GM21529 (cell line): ENCODE data around the gene TRAPPC2L.

ENCODE experiments used
- ATAC-seq: cut with Tn5 transposase; IDR thresholded peaks from one replicate; pipeline ENCODE4 v1.9.1; 2021; ENCODE audit not compliant: unreplicated experiment

The TRAPPC2L gene

GRCh38 chr16:88839026-88839529, 17.8 kb upstream of the TRAPPC2L start:
- no peak for ATAC-seq

GRCh38 chr16:88839745-88840599, 17.0 kb upstream of the TRAPPC2L start:
- ATAC-seq, result no peak

DNA sequence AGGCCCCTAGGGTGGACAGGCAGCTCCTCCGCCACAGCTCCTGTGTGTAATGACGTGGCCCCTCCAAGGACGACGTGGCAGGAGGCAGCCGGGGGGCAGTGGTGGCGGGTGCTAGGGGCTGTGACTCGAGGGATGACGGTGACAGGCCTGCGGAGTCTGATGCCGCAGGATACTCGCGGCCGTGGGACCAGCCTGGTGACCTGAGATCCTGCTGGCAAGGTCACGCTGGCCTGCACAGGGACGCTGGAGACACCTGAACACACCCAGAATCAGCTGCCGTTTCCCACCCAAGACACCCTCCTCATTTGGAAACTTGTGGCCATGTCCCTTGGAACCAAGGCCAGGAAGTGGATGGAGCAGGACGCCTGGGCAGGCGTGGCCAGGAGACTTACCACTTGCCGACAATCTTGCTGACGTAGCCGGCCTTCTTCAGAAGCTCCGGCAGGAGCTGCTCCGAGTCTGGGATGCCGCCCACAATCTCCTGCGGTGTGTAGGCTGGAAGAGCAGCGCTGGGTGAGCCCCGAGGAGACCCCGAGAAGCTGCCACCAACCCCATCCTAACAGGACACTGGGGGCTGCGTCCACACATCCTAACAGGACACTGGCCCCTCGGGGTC, 16.2 kb upstream of the TRAPPC2L start:
- ATAC-seq, result no peak

DNA sequence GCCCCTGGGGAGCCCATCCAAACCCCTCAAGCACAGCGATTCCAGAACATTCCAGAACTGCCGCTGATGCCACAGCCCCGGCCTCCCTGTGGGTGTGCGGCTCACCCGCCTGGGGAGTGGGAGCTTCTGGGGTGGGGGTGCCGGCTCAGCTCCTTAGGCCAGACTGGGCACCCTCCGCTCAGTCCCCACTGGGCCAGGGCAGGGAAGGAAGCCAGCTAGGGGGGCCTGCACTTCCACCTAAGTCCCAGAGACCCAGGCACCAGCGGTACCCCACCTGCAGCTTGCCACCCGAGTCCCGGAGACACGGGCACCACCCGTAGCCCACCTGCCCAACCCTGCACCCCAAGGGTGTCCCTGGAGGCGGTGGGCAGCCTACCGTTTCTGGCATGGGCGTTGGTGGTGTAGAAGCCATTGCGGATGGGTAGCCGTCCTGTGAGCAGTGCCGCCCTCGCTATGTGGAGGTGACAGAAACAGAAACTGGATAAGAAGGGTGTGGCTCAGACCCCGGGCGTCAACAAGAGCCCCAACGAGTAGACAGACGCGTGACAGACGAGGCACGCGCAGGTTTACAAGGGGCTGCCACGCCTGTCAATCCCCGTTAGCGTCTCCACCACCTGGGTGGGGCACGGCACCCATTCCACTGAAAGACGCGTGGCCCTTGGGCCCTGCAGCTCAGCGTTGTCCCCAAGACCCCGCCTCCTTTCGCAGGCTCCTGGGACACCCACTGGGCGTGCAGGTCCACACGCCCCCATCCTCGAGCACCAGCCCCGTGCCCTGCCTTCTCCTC, 15.2 kb upstream of the TRAPPC2L start:
- ATAC-seq, result no peak

DNA sequence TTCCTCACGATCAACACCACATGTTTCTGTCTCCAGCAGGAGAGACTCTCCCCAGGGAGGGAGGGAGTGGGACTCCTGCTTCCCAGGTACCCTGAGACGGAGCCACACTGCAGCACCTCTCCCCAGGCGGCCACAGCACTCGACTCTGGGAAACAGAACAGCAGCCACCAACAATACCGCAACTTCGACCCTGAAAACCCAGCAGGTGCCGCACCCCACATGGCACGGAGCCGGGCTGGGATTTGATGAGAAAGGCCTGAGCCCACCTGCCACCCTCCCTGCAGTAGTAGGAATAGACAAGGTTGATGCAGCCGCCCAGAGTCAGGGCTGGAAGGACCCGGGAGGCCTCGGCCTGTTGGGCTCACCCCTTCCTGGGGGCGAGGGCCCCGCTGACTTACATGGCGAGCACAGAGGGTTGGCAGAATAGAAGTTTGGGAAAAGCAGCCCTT, 14.6 kb upstream of the TRAPPC2L start:
- ATAC-seq, result no peak

- ATAC-seq, result no peak
Measured at GRCh38 chr16:88842806-88843205, 14.1 kb upstream of the TRAPPC2L start.

DNA sequence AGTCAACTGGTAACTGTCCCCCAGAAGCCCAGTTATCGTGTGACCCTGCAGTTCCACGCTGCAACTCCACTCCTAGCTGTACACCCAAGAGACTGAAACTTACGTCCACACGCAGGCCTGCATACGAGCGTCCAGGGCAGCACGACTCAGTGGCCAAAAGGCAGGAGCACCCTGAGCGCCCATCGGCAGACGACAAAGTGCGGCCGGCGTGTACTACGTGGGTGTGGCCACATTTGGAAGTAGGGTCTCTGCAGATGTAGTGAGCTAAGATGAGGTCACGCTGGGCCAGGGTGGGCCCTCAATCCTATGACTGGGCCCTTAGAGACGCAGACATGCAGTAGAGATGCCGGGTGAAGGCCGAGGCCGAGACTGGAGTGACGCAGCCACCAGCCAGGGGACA, 13.7 kb upstream of the TRAPPC2L start:
- ATAC-seq, result no peak

GRCh38 chr16:88844419-88845036, 12.4 kb upstream of the TRAPPC2L start:
- no peak for ATAC-seq

DNA sequence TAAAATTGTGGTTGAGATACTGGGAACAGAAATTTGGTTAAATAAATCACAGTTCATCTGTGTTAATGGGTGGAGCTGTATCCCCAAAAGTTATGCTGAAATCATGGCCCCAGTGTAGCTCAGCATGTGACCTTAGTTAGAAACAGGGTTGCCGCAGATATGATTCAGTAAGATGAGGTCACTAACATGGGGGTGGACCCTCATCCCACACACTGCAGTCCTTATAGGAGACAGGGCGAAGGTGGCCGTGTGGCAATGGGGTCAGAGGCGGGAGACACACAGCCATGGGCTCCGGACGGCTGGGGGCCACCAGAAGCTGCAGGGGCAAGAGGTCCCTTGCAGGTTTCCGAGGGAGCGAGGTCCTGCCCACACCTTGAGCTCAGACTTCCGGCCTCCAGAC, 10.8 kb upstream of the TRAPPC2L start:
- ATAC-seq, result no peak

- ATAC-seq, result no peak
Measured at GRCh38 chr16:88847654-88848053, 9.3 kb upstream of the TRAPPC2L start.

DNA sequence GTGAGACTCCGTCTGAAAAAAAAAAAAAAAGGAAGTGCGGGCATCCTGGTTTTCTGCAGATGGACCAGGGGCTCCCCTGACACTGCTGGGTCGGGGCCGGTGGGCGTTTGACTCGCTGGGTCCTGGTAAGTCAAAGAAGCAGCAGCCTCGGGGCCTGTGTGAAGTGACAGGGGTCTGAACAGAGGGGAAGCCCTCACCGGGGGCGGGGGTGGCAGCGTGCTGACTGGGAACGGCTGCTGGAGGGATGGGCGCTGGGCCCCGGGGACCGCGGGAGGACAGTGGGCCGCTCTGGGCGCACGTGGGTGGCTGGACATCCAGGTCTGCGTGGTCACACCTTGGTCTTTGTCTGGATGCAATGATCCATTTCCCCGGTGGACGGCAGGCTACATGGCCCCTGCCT, 8.4 kb upstream of the TRAPPC2L start:
- no peak for ATAC-seq

- ATAC-seq, result no peak
Measured at GRCh38 chr16:88850531-88851199, 6.3 kb upstream of the TRAPPC2L start.

DNA sequence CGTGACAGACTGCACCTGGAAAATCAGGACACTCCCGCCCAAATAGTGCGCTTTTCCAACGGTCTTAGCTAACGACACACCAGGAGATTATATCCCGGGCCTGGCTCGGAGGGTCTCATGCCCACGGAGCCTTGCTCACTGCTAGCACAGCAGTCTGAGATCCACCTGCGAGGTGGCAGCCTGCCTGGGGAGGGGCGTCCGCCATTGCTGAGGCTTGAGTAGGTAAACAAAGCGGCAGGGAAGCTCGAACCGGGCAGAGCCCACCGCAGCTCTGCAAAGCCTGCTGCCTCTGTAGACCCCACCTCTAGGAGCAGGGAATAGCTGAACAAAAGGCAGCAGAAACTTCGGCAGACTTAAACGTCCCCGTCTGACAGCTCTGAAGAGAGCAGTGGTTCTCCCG, 5.3 kb upstream of the TRAPPC2L start:
- no peak for ATAC-seq

DNA sequence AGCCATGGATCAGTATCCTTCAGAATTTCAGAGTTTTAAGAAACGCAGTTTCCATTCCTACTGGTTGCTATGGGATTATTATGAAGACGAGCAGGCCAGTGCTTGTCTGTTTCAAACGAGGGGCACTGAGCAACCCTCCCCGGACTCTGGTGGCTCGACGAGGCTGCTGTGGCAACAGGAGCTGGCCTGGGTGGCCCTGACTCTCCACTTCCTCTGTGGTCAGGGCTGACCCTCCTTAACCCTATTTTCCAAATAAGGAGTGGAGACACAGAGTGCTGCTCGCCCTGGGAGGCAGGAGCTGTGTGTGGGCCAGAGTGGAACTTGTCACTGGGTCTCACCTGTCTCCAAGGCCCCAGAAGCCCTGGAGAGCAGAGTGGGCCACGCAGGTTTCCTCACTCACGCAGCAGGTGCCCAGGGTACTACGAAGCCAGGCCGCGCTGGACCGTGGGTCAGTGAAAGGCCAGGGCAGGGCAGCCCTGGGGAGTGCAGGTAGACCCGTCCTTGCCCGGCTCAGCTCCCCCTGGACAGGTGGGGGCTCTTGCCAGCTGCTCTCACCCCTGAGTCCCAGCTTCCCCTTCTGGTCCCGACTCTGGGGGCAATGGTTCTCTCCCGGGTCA, 3.5 kb upstream of the TRAPPC2L start:
- ATAC-seq, result no peak

DNA sequence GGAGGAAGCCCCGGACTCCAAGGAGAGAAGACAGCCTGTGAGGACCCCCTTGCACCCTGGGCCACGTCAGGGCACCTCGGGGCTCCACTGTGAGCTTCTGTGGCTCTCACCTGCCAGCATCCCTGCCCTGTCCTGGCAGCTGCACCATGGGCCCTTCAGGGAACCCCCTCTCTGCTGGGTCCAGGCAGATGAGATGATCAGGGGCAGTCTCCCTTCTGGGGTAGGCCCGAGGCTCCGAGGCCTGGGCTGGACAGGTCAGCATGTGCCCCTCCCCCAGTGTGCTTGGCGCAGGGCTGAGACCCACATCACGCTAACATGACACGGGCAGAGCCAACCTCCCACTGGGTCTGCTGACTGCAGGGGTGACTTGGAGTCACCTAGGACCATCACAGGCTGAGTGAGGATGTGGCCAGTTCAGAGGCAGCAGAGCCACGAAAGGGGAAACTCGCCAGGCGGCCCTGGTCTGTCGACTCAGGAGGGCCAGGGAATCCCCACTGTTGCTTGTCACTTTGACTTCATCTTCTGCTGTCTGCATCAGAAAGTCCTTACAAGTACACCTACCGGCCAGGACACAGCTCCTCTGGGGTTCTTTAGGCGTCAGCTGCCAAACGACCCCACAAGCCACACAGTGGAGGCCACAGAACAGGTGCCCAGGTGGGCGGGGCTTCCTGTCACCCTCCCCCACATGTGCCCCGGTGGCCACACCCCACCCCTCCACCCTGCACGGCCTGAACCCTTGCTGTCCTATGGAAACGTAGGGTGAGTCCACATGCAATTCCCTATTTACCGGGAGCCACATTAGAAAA, 2.4 kb upstream of the TRAPPC2L start:
- no peak for ATAC-seq

GRCh38 chr16:88855176-88855575, 1.8 kb upstream of the TRAPPC2L start:
- ATAC-seq, result no peak

GRCh38 chr16:88855736-88856121, 1.2 kb upstream of the TRAPPC2L start:
- ATAC-seq, result no peak

GRCh38 chr16:88856122-88856827, 652 bp upstream of the TRAPPC2L start:
- ATAC-seq, result no peak
